ENCODE data around the gene MICALL2.
"Not testable (repeated sequence)": the region's sequence is repeated elsewhere in the genome, so short reads cannot be mapped to it uniquely, and the experiment has no call there.

Gene MICALL2

GRCh38 chr7:1449501-1449900, 9.8 kb downstream of the MICALL2 start:
- no peak for DNase-seq (ENCODE audit: low spot score)

GRCh38 chr7:1448958-1449357, 10.3 kb downstream of the MICALL2 start:
- DNase-seq (ENCODE audit: low spot score) = no peak

- no peak for DNase-seq (ENCODE audit: low spot score)
These were observed 11.6 kb downstream of the MICALL2 start for GRCh38 chr7:1447551-1448244.

GRCh38 chr7:1447112-1447511, 12.2 kb downstream of the MICALL2 start:
- DNase-seq (ENCODE audit: low spot score) = no peak

- DNase-seq (ENCODE audit: low spot score) = no peak
These were observed 12.6 kb downstream of the MICALL2 start for GRCh38 chr7:1446620-1447032.

- not testable (repeated sequence) for DNase-seq (ENCODE audit: low spot score)
These were observed 13.2 kb downstream of the MICALL2 start for GRCh38 chr7:1446026-1446425.

GRCh38 chr7:1445341-1445740, 13.9 kb downstream of the MICALL2 start:
- DNase-seq (ENCODE audit: low spot score) = no peak

- no peak for DNase-seq (ENCODE audit: low spot score)
These were observed 14.3 kb downstream of the MICALL2 start for GRCh38 chr7:1444925-1445322.

- DNase-seq (ENCODE audit: low spot score) = no peak
These were observed 14.9 kb downstream of the MICALL2 start for GRCh38 chr7:1444214-1444924.

GRCh38 chr7:1443587-1444200, 15.6 kb downstream of the MICALL2 start:
- DNase-seq (ENCODE audit: low spot score) = not testable (repeated sequence)

- no peak for DNase-seq (ENCODE audit: low spot score)
These were observed 16.7 kb downstream of the MICALL2 start for GRCh38 chr7:1442355-1443124.

- DNase-seq (ENCODE audit: low spot score) = no peak
These were observed 17.5 kb downstream of the MICALL2 start for GRCh38 chr7:1441615-1442354.

- DNase-seq (ENCODE audit: low spot score) = no peak
These were observed 18.6 kb downstream of the MICALL2 start for GRCh38 chr7:1440620-1441019.

- DNase-seq (ENCODE audit: low spot score) = no peak
These were observed 19.6 kb downstream of the MICALL2 start for GRCh38 chr7:1439373-1440363.

- no peak for DNase-seq (ENCODE audit: low spot score)
These were observed 20.4 kb downstream of the MICALL2 start for GRCh38 chr7:1438821-1439220.

GRCh38 chr7:1438208-1438607, 21.1 kb downstream of the MICALL2 start:
- no peak for DNase-seq (ENCODE audit: low spot score)

GRCh38 chr7:1437155-1437880, 22.0 kb downstream of the MICALL2 start:
- no peak for DNase-seq (ENCODE audit: low spot score)

- DNase-seq (ENCODE audit: low spot score) = no peak
These were observed 22.7 kb downstream of the MICALL2 start for GRCh38 chr7:1436608-1437007.

- no peak for DNase-seq (ENCODE audit: low spot score)
These were observed 24.2 kb downstream of the MICALL2 start for GRCh38 chr7:1434891-1435670.

Data from SK-N-DZ (cell line).